Measurements from ENCODE around the gene CREB5.
A peak's percentile ranks its signal among the peaks of the same experiment; 100 is the strongest.

CREB5 gene

DNA sequence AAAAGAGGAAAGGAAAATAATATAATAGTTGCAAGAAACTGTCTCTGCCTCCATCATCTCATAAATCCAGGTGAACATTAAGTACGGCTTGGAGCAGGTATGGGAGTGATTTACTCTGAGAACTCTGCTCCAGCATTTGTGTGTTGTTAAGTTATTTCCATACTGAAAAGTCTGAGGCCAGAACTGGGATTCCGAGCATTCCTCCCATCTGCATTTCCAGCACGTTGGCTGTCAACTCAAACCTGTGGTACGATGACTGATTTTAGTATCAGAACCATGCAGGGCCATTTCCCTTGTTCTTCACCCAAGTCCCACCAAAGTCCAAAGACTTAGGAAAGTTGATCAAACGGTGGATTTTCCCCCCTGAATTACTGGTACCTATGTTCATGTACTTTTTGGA, 104.9 kb downstream of the CREB5 start:
- DNase-seq = no peak

DNA sequence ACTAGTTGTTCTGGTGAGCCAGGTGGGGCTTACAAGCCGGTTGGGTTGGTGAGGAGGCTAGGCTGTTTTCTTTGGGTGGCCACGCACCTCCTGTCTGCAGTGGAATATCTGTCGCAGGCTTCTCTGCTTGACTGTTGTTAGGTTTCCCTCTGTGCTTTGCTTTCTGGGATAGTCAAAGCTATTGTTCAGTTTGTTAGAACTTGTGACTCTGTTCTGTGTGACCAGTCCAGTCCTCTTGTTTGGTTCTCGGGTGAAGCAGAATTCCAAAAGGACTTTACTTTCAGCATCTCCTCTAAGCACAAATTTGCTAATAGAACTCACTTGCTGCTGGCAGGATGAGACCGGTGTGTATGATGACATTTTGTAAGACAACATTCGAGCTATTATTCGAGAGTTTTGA, 105.3 kb downstream of the CREB5 start:
- no peak for DNase-seq

DNA sequence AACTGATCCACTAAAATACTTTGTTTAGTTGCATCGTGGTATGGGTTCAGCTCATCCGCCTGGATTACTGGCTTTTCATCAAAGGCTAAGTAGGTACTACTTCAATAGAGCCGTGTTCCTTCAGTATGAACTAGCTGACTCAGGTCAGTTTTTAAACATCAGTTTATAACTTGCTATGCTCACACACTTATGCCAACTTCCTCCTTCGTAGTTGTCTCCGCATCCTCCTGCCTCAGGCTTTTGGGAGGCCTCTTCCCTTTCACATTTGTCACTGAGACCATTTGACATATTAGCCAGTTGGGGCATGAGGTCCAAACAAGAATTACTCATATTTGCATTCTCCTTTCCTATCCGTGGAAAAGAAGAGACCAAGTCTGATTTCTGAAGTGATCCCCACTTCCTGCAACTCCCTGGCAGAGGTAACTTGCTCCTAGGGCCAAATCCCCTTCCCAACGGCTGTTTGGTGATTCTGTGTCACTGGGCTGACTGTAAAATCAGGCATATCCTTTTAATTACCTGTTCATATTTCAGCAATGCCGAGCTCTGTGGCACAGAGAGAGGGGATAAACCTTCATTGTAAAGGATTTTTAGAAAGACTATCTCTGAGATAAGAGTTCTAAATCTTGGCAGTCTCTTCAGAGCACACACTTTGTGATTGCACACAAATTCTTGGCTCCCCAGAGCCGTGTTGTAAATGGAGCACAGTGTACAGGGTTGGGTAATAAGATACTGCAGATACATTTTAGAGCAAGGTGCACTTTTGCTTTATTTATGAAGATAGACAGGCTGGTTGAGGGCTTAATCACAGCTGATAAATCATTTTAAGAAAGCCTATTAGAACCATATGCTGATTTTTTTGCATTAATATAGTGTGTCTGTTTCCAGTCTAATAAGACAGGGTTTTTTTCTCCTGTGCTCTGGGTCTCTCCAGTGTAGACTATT, 108.0 kb downstream of the CREB5 start:
- DNase-seq = peak; percentile 53

DNA sequence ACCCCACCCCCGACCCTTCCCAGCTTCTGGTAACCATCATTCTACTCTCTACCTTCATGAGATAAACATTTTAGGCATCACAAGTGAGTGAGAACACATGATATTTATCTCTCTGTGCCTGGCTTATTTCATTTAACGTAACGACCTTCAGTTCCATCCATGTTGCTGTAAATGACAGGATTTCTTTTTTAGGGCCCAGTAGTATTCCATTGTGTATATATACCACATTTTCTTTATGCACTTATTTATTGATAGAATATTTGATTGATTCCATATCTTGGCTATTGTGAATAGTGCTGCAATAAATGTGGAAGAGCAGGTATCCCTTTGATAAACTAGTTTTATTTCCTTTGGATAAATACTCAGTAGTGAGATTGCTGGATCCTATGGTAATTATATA, 112.7 kb downstream of the CREB5 start:
- no peak for DNase-seq

DNA sequence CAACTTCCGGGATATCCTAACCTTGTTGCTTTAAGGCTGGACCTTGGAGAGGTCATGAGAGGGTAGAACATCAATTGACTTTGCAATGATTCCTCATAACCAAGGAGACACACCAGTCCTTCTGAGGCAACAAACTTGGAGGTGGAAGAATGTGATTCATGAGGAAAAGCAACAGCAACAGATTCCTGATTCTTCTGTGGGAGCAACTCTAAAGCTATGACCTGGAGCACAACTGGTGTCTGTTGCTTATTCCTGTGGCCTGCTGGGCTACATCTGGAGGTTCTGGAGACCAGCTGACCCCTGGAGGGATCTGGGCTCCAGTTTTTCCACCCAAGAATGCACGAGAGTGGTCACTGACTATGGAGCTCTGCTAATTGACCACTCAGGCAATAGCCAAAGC, 116.6 kb downstream of the CREB5 start:
- DNase-seq = no peak

DNA sequence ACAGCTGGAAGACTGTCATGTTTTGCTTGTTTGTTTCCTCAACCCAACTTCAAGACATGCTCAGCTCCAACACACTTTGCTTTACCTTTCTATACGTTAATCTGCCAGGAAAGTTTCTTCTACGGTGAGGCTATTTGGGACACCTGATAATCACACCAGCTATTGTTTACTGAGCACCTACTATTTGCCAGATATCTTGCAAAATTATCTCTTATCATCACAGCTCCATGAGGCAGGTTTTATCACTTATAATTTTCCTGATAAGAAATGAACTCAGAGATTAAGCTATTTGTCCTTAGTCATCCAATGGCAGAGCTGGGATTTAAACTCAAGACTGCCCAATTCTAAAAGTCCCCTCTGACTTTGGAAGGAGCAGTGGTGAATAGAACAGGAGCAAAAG, 117.4 kb downstream of the CREB5 start:
- DNase-seq = no peak

DNA sequence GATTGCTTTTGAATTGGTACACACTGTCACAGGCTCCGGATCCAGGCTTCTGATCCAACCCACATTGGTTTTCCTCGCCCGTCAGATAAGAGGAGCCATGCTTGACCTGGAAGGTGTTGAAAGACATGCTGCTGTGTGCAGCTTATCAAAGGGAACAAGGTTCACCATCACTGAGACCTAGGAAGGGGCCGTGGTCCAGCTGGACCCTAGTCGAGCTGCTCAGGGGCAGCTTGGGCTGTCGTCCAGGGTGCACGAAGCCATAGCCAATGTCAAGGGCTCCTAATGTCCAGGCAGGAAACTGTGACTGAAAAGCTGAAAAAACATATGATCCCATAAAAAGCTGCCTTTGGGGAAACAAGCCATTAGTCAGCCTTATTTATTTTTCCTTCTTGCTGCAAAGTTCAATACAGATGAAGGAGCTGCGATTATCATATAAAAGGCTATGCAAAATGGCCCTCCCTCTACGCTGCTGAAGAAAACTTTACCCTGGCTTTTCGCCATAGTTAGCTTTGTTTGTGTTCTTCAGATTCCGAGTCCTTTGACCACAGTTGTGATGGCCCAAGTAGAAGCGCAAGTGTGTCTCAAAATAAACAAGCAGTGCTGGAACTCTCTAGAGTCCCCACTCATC, 118.0 kb downstream of the CREB5 start:
- DNase-seq = no peak

DNA sequence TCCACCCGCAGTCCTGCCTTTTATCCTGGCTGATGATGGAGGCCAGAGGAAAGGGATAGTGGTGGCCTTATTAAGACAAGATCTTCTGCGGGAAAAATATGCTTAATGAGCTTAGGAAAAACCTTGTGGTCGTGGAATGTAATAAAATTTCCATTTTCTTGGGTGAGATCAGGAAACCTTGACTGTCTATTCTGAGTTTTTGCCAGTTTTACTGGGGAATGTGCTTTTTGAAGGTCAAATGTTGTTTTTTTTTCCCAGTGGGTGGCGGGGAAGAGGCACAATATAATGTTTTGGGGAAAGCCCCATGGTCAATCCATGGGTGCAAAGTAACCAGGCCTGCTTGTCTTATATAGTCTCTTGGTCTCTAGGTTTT, 118.5 kb downstream of the CREB5 start:
- DNase-seq = no peak

DNA sequence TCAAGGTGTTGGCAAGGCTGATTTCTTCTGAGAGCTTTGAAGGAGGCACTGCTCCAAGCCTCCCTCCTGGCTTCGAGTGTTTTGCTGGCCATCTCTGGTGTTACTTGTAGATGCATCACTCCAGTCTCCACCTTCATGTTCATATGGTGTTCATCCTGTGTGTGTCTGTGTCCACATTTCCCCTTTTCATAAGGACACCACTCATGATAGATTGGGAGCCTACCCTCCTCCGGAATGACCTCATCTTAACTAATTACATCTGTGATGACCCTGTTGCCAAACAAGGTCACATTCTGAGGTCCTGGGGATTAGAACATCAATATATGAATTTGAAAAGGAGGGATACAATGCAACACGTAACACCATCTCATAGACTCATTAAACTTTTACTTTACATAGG, 119.0 kb downstream of the CREB5 start:
- peak; percentile 61 for DNase-seq

DNA sequence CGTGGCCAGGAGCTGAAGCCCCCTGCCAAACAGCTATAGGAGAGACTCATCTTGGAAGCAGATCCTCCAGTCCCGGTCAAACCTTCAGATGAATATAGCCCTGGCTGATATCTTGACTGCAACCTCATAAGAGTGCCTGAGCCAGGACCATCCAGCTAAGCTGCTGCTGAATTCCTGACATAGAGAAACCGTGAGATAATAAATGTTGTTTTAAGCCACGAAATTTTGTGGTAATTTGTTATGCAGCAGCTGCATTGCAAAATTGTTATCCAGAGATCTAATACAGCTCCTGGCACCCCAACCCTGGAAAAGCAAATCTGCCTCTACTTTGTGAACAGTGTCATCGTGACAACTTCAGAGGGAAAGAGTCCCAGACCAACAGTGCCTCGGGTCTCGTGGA, 119.9 kb downstream of the CREB5 start:
- no peak for DNase-seq

DNA sequence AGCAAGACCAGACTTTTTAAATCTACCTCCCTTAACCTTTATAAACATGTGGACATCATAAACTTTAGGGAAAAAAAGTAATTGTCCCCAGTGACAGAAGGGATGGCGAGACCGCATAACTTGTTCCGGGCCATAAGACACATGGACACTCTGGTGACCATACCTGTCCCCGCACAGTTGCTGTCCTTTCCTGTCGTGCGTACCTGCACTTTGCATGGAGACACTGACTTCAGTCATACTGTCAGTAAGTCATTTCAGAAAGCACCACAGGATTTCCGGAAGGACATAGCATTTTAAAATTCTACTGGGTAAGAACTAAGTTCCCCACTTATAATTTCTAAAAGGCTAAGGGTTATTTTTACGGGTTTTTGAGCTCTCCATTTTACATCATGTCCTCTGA, 120.9 kb downstream of the CREB5 start:
- no peak for DNase-seq

DNA sequence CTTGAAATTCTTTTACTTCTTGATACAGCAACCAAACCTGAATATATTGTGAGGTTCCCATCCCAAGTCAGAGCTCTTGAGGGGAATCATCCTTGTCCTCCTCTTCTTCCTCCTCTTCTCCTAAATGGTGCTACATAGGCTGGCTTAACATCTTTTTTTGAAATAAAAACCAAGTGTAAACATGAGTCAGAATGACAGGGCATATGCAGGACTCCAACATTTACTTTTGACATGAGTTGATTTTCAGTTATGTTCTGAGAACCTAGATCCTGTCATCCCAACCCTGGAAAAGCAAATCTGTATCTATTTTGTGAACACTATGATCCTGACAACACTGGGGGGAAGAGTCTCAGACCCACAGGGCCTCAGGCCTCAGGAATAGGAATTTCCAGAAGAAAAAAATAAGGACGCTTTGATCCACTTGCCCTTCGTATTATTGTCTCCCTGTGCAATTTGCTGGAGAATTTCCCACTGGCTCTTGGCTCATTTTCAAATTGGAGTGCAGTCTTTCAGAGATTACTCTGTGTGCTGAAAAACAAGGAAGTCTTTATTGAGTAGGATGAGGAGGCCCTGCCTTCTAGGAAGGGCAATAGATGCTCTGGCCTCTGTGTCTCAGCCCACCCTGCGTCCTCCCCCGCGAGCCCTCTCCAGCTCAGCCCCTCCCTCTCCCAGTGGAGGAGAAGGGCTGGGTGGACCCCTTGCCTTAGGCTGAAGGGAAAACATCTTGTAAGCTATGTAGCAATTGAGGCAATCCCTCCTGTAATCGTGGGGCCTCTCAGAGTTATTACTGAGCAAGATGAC, 121.6 kb downstream of the CREB5 start:
- DNase-seq = no peak

DNA sequence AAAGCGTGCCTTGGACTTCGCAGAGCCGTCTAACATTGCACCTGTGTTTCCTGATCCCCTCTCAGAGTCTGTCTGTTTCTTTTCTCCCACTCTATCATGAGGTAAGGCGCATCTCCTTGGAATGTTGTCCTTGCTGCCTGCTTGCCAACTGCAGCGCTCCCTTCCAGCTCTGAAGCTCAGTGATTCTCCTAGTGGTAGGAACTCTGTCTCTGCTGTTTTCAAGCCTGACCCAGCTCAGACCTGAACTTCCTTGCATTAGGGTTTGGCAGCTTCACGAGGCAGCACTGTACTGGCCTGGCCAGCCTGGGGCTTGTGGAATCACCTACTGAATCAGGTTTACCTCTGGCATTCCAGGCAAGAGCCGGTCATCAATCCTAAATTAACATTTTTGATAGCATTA, 123.9 kb downstream of the CREB5 start:
- no peak for DNase-seq

DNA sequence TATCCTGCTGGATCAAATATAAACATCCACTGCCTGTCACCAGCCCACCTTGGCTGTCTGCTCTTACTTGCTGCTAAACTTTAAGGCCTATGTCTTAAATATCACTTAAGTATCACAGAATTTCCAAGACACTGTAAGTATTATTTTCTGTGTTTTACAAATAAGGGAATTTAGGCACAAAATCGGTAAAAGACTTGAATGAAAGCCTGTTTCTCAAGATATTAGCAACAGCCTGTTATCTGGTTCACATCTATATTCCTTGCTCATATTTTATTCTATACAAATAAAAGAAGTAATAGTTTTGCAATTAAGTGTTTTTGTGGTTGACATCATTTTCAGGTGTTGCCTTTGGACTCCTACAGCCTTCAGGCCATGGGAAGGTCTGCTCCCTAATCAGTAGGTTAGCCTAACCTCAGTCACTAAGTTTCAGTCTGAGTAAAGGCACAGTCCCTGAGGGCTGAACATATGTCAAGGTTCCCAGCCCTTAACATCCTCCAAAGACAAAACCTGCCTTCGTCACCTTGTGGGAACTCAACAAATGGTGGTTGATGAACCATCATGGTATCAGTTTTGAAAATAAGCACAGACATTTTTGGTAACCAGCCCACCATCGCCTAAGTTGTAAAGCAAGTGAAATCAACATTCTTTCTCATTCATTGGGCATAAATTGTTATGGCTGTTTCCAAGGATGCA, 127.1 kb downstream of the CREB5 start:
- DNase-seq = no peak

DNA sequence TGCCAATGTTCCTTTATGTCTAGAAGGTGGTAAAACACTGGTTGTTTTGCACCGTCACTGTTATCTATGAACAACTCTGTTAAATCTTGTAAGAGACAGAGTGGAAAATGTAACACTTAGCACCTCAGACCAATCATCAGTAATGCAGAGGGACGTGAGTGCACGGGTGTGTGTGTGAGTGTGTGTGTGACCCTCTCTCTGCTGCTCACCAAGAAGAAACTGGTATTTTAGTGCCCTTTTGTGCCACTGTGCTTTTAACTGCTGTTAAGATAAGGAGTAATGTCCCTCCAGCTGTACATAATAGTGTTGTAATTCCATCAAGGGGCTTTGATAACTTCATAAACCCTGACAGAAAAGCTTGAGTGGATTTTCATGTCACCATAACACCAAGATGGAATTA, 130.1 kb downstream of the CREB5 start:
- no peak for DNase-seq

DNA sequence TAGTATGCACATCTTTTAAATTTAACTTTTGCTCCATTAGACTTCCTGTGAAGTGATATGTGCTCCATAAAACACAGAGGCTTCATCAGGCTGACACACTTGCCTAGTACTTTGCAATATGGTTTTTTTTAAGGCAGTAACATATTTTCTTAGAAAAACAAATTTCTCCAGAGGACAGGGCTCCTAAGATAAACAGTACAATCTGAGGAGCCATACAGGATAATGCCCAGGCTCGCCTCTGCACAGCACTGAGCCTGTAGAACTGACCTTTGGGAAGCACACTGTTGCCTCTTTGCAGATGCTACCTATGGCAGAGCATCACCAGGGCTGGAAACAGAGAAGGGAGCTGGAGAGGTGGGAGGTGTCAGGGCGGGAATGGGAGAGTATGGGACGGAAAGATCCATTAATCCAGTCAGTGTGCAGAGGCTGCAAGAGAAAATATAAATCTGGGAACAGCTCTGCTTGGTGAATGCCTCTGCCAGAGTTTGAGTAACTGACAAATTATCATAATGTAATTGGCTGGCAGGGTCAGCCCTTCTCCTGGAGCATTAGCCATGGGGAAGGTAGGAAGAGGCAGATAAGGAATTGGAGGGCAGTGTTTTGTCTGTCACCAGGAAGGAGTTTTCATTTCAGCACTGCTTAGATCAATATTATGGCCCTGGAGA, 132.3 kb downstream of the CREB5 start:
- DNase-seq = no peak

DNA sequence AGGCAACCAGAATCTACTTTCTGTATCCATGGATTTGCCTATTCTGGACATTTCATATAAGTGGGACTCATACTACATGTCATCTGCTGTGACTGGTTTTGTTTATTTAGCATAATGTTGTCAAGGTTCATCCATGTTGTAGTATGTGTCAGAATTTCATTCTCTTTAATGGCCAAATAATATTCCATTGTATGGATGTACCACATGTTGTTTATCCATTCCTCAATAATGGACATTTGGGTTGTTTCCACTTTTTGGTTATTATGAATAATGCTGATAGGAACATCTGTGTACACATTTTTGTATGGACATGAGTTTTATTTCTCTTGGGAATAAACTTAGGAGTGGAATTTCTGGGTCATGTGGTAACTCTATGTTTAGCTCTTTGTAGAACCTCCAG, 133.7 kb downstream of the CREB5 start:
- DNase-seq = no peak

DNA sequence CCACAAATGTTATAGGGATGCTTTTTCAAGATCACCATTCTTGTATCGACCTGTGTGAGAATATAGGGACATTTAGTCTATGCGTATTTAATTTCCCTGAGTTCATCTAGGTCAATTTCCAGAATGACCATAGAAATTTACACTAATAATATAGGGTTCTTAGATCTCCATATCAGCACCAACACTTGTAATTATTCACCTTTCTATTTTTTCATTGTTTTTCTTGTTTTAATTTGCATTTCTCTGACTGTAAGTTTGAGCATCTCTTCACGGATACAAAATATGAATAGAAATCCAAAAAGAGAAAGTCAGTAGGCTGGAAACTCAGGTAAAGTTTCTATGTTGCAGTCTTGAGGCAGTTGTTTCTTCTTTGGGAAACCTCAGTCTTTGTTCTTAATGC, 134.8 kb downstream of the CREB5 start:
- no peak for DNase-seq

DNA sequence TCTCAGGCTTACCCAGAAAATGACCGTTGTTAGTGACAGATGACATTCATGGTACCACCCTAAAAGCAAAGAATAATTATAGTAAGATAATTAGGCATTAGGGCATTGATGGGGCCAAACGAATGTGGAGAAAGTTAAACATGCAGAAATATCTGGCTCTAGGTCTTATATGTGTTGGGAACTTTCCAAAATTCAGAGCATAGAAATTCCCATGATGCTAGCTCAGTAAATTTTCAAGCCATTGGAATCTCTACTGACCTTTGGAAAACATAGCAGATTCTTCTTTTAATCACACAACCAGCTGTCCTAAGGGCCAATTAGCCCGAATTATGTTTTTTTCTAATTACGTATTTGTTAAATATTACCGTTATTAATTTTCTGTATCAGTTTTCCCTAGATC, 136.1 kb downstream of the CREB5 start:
- no peak for DNase-seq

DNA sequence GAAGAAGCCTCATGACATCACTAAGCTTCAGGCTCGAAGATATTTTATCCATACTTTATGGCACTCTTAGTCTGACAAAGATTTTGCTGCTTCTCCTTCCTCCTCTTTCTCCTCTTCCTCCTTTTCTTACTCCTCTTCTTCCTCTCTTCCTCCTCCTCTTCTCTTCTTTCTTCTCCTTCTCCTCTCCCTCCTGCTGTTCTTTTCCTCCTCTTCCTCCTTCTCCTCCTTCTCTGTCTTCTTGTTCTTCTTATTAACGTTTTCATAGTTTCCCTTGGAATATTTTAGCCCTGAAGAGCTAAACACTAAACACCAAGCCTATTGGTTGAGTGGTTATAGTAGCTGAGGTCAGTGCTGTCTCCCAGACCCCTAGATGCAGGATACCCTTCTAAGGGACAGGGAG, 137.7 kb downstream of the CREB5 start:
- no peak for DNase-seq

DNA sequence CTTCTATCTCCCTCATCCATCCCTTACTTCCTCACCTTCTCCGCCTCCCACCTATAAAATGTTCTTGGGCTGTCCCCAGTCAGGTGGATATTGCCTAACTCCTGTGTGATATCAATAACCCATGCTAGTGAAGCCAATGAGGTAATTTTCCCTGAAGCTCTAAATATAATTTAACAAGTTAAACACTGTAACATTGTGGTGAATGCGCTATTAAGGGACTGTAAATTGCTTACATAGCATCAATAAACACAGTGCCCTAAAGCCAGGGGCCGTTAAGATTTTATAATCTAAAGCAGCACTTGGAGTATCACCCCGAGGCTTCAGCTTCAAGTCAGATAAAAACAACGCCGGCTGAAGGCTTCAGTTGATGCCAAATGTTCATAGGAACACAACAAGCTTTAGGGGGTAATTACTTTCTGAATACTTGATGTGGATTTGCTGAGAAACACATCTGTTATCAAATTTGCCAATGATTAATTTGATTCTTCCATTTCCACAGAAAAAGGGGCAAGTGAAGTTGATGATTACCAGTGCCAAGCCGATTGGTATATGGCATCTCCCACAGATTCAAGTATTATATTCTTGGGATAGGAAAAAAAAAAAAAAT, 138.4 kb downstream of the CREB5 start:
- DNase-seq = no peak

DNA sequence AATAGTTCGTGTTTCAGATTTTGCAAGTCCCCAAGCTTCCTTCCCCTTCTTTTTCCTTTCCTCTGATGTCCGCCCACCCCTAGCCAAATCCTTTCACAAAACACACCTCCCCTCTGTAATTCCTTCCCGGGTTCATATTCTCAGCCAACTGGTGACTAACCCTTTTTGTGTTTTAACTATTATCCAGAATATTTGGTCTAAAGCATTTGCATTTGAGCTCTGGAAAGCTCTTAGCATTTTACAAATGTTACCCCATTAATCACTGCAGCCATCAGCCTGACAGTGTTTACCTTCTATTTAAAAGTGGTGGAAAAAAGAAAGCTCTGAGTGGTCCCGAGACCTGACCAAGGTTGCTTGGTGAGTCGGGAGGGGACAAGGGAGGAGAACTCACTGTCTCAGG, 139.0 kb downstream of the CREB5 start:
- no peak for DNase-seq

Data from suppressor macrophage treated with lipopolysaccharide for 4 hours (primary cell).